PFSK-1 (cell line): Measurements from ENCODE around the gene RPGRIP1L.

Experiments used
- FOXP2 ChIP-seq: optimal IDR thresholded peaks from 2 replicates; pipeline ENCODE3; 2011; ENCODE audit warnings: borderline replicate concordance, control low read depth, inconsistent platforms; ENCODE audit not compliant: insufficient read depth; ENCODE audit errors: extremely low read length, extremely low read depth
- POLR2AphosphoS5 ChIP-seq: IDR thresholded peaks from 2 replicates; pipeline ENCODE4 v1.6.1; 2012; ENCODE audit warnings: low read depth, mild to moderate bottlenecking, control low read depth, low read length, moderate library complexity
- REST ChIP-seq, 2 experiments: IDR thresholded peaks; 2 replicates each; pipeline versions ENCODE4 v1.6.1 to v1.8.0; 2011 to 2012; ENCODE audit warnings: low read depth in 2 of 2, low read length in 2 of 2, control low read depth in 1 of 2, inconsistent platforms in 1 of 2, mild to moderate bottlenecking in 1 of 2, moderate library complexity in 1 of 2; ENCODE audit not compliant: insufficient read depth in 1 of 2
- SIN3A ChIP-seq: IDR thresholded peaks from 2 replicates; pipeline ENCODE4 v1.6.1; 2012; ENCODE audit warnings: mild to moderate bottlenecking, low read length, moderate library complexity, borderline replicate concordance; ENCODE audit not compliant: insufficient read depth
- TAF1 ChIP-seq: IDR thresholded peaks from 2 replicates; pipeline ENCODE4 v1.6.1; 2012; ENCODE audit warnings: low read length, control low read depth, borderline replicate concordance; ENCODE audit not compliant: insufficient read depth

Gene RPGRIP1L

GRCh38 chr16:53678155-53678554 lies 25.5 kb downstream of the RPGRIP1L start:
- TF ChIP-seq POLR2AphosphoS5 (no peak), SIN3A (no peak), REST (IDR thresholded peaks at IDR 0.05; ENCODE audit: insufficient read depth in 1 of 2, low read depth in 2 of 2, low read length in 2 of 2) (no peak), TAF1 (no peak), FOXP2 (no peak)

- TF ChIP-seq FOXP2 (no peak), POLR2AphosphoS5 (no peak)
These were observed 30.5 kb downstream of the RPGRIP1L start for GRCh38 chr16:53673189-53673588.

- TF ChIP-seq REST (IDR thresholded peaks at IDR 0.05; ENCODE audit: insufficient read depth in 1 of 2, low read depth in 2 of 2, low read length in 2 of 2) (no peak), SIN3A (no peak), TAF1 (no peak), POLR2AphosphoS5 (no peak), FOXP2 (no peak)
These were observed 31.2 kb downstream of the RPGRIP1L start for GRCh38 chr16:53672461-53672860.

GRCh38 chr16:53668869-53669268 lies 34.8 kb downstream of the RPGRIP1L start:
- TF ChIP-seq POLR2AphosphoS5: no peak
- no peak for TF ChIP-seq SIN3A
- no peak for TF ChIP-seq FOXP2
- no peak for TF ChIP-seq TAF1
- no peak for TF ChIP-seq REST (IDR thresholded peaks at IDR 0.05; ENCODE audit: insufficient read depth in 1 of 2, low read depth in 2 of 2, low read length in 2 of 2)

GRCh38 chr16:53666786-53667415 lies 36.8 kb downstream of the RPGRIP1L start:
- no peak for TF ChIP-seq FOXP2

- TF ChIP-seq REST (IDR thresholded peaks at IDR 0.05; ENCODE audit: insufficient read depth in 1 of 2, low read depth in 2 of 2, low read length in 2 of 2) (no peak), FOXP2 (no peak), TAF1 (no peak)
These were observed 38.8 kb downstream of the RPGRIP1L start for GRCh38 chr16:53664724-53665345.
